ENCODE measurements around the gene HIVEP3. TPM values are rescaled to one million over a fixed set of nuclear protein-coding genes. Genes with fewer than 3 reads are reported as not detected.

The HIVEP3 gene
- total RNA-seq, 1 experiment from 2014 or later: 11.0 TPM

DNA sequence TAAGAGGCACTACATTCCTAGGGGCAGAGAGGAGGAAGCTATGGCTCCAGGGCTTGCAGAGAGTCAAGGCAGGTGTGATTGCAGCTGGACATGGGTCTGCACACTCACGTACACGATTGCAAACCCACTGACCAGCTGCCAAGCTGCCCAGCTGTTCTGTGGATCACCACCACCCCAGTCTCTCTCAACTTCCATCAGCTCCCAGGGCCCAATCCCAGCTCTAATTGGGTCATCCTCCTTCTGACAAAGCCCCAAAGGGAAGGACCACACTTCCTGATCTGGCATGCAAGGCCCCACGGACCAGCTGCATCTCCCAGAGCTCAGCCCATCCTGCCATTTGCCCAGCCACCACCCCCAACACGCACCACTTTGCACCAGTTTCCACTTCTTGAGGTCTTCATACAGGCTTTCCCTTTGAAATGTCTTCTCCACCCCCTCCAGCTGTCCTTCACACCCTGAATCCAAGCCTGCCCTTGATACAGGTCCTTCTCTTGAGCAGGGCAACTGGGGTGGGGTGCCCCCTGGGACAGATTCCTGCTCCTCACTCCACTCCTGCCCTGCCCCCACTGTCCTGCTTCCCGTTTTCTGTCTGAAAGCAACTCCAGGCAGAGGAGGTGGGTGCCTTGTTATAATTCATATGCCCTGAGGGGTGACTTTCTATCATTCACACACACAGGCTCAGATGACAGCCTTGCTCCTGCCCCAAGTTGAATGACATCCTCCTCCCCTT is 254.9 kb downstream of the HIVEP3 start:
- H3K79me2 ChIP-seq (ENCODE audit: low read depth): peaks cover 6% of the 10 kb centered on the region; the same call in 1 of the 2 replicates
- no peak overlapping the region for H2AFZ ChIP-seq
- no peaks in the 10 kb centered on the region for H4K20me1 ChIP-seq (ENCODE audit: insufficient read depth)
- H3K36me3 ChIP-seq (ENCODE audit: low read depth): no peaks in the 10 kb centered on the region
- no peaks in the 10 kb centered on the region for H3K27me3 ChIP-seq (ENCODE audit: insufficient read depth, low read depth)
- CTCF ChIA-PET: no interaction called here
- H3K27ac ChIP-seq: no peak overlapping the region
- no peaks in the 10 kb centered on the region for H3K9me3 ChIP-seq (ENCODE audit: insufficient read depth, low read depth)
- POLR2A ChIA-PET (ENCODE audit: unreplicated experiment): no interaction called here
- no peak overlapping the region for H3K4me2 ChIP-seq
- TF ChIP-seq, protein P1, sequence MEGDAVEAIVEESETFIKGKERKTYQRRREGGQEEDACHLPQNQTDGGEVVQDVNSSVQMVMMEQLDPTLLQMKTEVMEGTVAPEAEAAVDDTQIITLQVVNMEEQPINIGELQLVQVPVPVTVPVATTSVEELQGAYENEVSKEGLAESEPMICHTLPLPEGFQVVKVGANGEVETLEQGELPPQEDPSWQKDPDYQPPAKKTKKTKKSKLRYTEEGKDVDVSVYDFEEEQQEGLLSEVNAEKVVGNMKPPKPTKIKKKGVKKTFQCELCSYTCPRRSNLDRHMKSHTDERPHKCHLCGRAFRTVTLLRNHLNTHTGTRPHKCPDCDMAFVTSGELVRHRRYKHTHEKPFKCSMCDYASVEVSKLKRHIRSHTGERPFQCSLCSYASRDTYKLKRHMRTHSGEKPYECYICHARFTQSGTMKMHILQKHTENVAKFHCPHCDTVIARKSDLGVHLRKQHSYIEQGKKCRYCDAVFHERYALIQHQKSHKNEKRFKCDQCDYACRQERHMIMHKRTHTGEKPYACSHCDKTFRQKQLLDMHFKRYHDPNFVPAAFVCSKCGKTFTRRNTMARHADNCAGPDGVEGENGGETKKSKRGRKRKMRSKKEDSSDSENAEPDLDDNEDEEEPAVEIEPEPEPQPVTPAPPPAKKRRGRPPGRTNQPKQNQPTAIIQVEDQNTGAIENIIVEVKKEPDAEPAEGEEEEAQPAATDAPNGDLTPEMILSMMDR (conservative IDR thresholded peaks at IDR 0.05): no peak
- no peak for TF ChIP-seq EZH2 (IDR thresholded peaks at IDR 0.05; ENCODE audit: low read depth)
- no peak for DNase-seq
- BruUV-seq (replicated peaks): no TSS peak
- intact Hi-C loops (cut with micrococcal nuclease; ENCODE audit: unreplicated experiment): loop anchor here (2.0 to 10.0 kb wide), 5 partner anchors 37 to 501 kb away; partner anchors contain the start of gene GUCA2A
- H3K4me3 ChIP-seq: no peak overlapping the region
- peaks cover 69% of the 10 kb centered on the region for H3K4me1 ChIP-seq (replicated peaks; ENCODE audit: insufficient read depth)
- H3F3A ChIP-seq (ENCODE audit: insufficient read depth, low read depth): peaks cover 32% of the 10 kb centered on the region
- H3K9me2 ChIP-seq (ENCODE audit: insufficient read depth): no peaks in the 10 kb centered on the region

DNA sequence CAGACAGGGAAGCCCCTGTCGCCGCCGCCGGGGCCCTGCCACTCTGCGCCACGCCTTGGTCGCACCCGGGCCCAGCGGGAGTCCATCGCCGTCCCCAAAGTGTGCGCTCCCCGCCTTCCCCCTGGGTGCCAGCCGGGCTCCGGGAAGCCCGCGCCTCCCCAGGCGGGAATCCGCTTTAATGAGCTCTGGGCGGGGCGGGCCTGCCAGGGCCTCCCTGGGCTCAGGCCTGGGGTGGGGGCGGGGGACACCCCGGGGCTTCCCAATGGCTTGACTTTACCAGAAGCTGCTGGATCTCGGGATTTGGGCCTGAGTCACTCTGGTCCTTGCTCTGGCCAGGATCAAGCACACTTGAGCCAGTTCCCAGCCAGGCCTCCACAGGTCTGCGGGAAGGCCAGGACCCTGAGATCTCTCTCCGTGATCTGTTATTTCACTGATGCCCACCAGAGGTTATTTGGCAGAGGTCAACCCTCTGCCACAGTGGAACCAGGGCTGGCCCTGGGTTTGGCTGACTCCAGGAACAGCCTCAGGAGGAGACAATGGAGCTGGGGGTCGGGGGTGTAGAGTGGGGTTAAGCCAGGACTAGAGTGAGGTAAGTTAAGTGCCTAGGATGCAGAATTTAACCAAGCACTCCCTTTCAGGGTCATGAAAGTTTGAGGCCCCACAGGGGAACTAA is 255.8 kb downstream of the HIVEP3 start:
- DNase-seq: peak in 1 of 2 experiments; percentile 49
- POLR2A ChIA-PET (ENCODE audit: unreplicated experiment): interaction anchor here (0.6 to 0.7 kb wide), 4 partner anchors 10 to 532 kb away, joined by 3 to 6 read pairs (median 3); no protein-coding TSS in a partner anchor

More for the DNA sequence above, 255.8 kb downstream of the HIVEP3 start:
- Histone ChIP-seq H3K9me3 (ENCODE audit: insufficient read depth, low read depth) (no peaks in the 10 kb centered on the region), H3K27ac (no peak overlapping the region), H3K4me3 (peak overlapping the region; percentile 59; the same call in 1 of the 2 replicates), H3F3A (ENCODE audit: insufficient read depth, low read depth) (peaks cover 32% of the 10 kb centered on the region), H3K4me2 (peak overlapping the region; percentile 75), H3K9me2 (ENCODE audit: insufficient read depth) (no peaks in the 10 kb centered on the region), H3K36me3 (ENCODE audit: low read depth) (no peaks in the 10 kb centered on the region), H3K27me3 (ENCODE audit: insufficient read depth, low read depth) (no peaks in the 10 kb centered on the region), H3K79me2 (ENCODE audit: low read depth) (peaks cover 6% of the 10 kb centered on the region; the same call in 1 of the 2 replicates), H3K4me1 (replicated peaks; ENCODE audit: insufficient read depth) (peaks cover 60% of the 10 kb centered on the region), H2AFZ (0 out of 2 replicates have a peak overlapping the region, but pooled peaks have one; percentile 50), H4K20me1 (ENCODE audit: insufficient read depth) (no peaks in the 10 kb centered on the region)
- TSS peak; percentile 75 for BruUV-seq (replicated peaks)
- CTCF ChIA-PET: no interaction called here
- intact Hi-C loops (cut with micrococcal nuclease; ENCODE audit: unreplicated experiment): loop anchor here (5.0 to 10.0 kb wide), 3 partner anchors 86 to 502 kb away; partner anchors contain the start of gene GUCA2A
- TF ChIP-seq, protein P1 (conservative IDR thresholded peaks at IDR 0.05): no peak
- TF ChIP-seq EZH2 (IDR thresholded peaks at IDR 0.05; ENCODE audit: low read depth): no peak
